IMR-90 (cell line): Measurements from ENCODE around the gene SLPI. TPM values are rescaled to one million over a fixed set of nuclear protein-coding genes. Genes with fewer than 3 reads are reported as not detected.

Experiments used
- ATAC-seq: fragments of 200-7000 bp; cut with Tn5 transposase; 2 replicates; pipeline ENCODE4 v1.9.1; 2020; ENCODE audit warnings: low read depth, mild to moderate bottlenecking, moderate library complexity
- BruUV-seq: library from RNA; stranded (reverse); fragments of 400-500 nt; replicated peaks from 2 replicates; lab custom pipeline; 2021; lab: Mats Ljungman, UMichigan
- CTCF ChIA-PET: fragments of 300-600 bp; formaldehyde crosslinking; extraction: SDS; loops from one replicate; lab custom pipeline; 2021; ENCODE audit warnings: antibody characterized with exemption; lab: Yijun Ruan, JAX
- POLR2A ChIA-PET: fragments of 300-600 bp; sonication (Branson Sonifier 250); formaldehyde crosslinking; loops from one replicate; lab custom pipeline; 2022; ENCODE audit warnings: antibody characterized with exemption; ENCODE audit not compliant: unreplicated experiment; lab: Charles Lee
- DNase-seq: peaks from one replicate; pipeline ENCODE4 v3.0.0; 2013
- H2AFZ ChIP-seq: replicated peaks from 2 replicates; pipeline ENCODE3; 2013; ENCODE audit warnings: low read length, mild to moderate bottlenecking; ENCODE audit not compliant: poor library complexity
- H2AK5ac ChIP-seq: 2 replicates; pipeline ENCODE4 v1.6.1; 2013; ENCODE audit warnings: low read depth, low read length, inconsistent platforms
- H2AK9ac ChIP-seq: replicated peaks from 2 replicates; pipeline ENCODE3; 2013; ENCODE audit warnings: mild to moderate bottlenecking, low read depth, low read length, moderate library complexity; ENCODE audit not compliant: poor library complexity
- H2BK120ac ChIP-seq: 2 replicates; pipeline ENCODE4 v1.6.1; 2013; ENCODE audit warnings: low read depth, low read length, inconsistent platforms
- H2BK15ac ChIP-seq: 3 replicates; pipeline ENCODE4 v1.6.1; 2013; ENCODE audit warnings: low read depth, low read length, inconsistent platforms
- H2BK20ac ChIP-seq: 2 replicates; pipeline ENCODE4 v1.6.1; 2013; ENCODE audit warnings: low read depth, mild to moderate bottlenecking, inconsistent platforms, low read length, moderate library complexity
- H2BK5ac ChIP-seq: 2 replicates; pipeline ENCODE4 v1.6.1; 2013; ENCODE audit warnings: mild to moderate bottlenecking, low read depth, low read length, inconsistent platforms; ENCODE audit not compliant: poor library complexity, severe bottlenecking
- H3K14ac ChIP-seq: replicated peaks from 2 replicates; pipeline ENCODE4 v1.6.1; 2013; ENCODE audit warnings: low read depth, low read length, inconsistent platforms
- H3K18ac ChIP-seq: 2 replicates; pipeline ENCODE4 v1.6.1; 2013; ENCODE audit warnings: low read depth, low read length, control low read depth
- H3K23ac ChIP-seq: 2 replicates; pipeline ENCODE4 v1.6.1; 2013; ENCODE audit warnings: low read depth, low read length, inconsistent platforms
- H3K27ac ChIP-seq: 2 replicates; pipeline ENCODE4 v1.5.1; 2013; ENCODE audit warnings: mild to moderate bottlenecking, control low read depth, low read length; ENCODE audit not compliant: insufficient read depth
- H3K27me3 ChIP-seq: 2 replicates; pipeline ENCODE4 v1.6.1; 2013; ENCODE audit warnings: low read length; ENCODE audit not compliant: control insufficient read depth, insufficient read depth
- H3K36me3 ChIP-seq: 2 replicates; pipeline ENCODE4 v1.6.1; 2013; ENCODE audit warnings: low read length, mixed read lengths; ENCODE audit not compliant: control insufficient read depth, insufficient read depth
- H3K4ac ChIP-seq: 2 replicates; pipeline ENCODE4 v1.6.1; 2013; ENCODE audit warnings: low read depth, low read length, inconsistent platforms
- H3K4me1 ChIP-seq: 2 replicates; pipeline ENCODE4 v1.6.1; 2013; ENCODE audit warnings: low read length, mixed read lengths; ENCODE audit not compliant: control insufficient read depth, insufficient read depth
- H3K4me2 ChIP-seq: 2 replicates; pipeline ENCODE4 v1.6.1; 2013; ENCODE audit warnings: low read depth, mild to moderate bottlenecking, control low read depth, low read length, moderate library complexity
- H3K4me3 ChIP-seq: 2 replicates; pipeline ENCODE4 v1.5.1; 2013; ENCODE audit warnings: low read depth, mild to moderate bottlenecking, control low read depth, low read length, moderate library complexity; ENCODE audit not compliant: insufficient read depth
- H3K56ac ChIP-seq: 2 replicates; pipeline ENCODE4 v1.6.1; 2013; ENCODE audit warnings: low read length, inconsistent platforms; ENCODE audit not compliant: insufficient read depth; ENCODE audit errors: extremely low read depth
- H3K79me1 ChIP-seq, 2 experiments: 2 replicates each; pipeline ENCODE4 v1.6.1; 2013; ENCODE audit warnings: low read length in 2 of 2, inconsistent platforms in 1 of 2, low read depth in 1 of 2
- H3K9ac ChIP-seq: 2 replicates; pipeline ENCODE4 v1.6.1; 2013; ENCODE audit warnings: low read depth, low read length, control low read depth
- H3K9me1 ChIP-seq: 2 replicates; pipeline ENCODE4 v1.6.1; 2013; ENCODE audit warnings: low read length, inconsistent platforms; ENCODE audit not compliant: insufficient read depth
- H3K9me3 ChIP-seq: 2 replicates; pipeline ENCODE4 v1.6.1; 2013; ENCODE audit warnings: low read length; ENCODE audit not compliant: control insufficient read depth, insufficient read depth
- H4K20me1 ChIP-seq: 2 replicates; pipeline ENCODE4 v1.6.1; 2013; ENCODE audit warnings: low read length, inconsistent platforms; ENCODE audit not compliant: insufficient read depth
- H4K5ac ChIP-seq: 2 replicates; pipeline ENCODE4 v1.6.1; 2013; ENCODE audit warnings: mild to moderate bottlenecking, low read depth, low read length, control low read depth
- H4K8ac ChIP-seq, 2 experiments: 2 replicates each; pipeline ENCODE4 v1.6.1; 2013; ENCODE audit warnings: low read depth in 2 of 2, low read length in 2 of 2, control low read depth in 1 of 2, inconsistent platforms in 1 of 2
- H4K91ac ChIP-seq: 2 replicates; pipeline ENCODE4 v1.6.1; 2013; ENCODE audit warnings: low read depth, low read length, inconsistent platforms; ENCODE audit not compliant: insufficient read depth
- CHD1 ChIP-seq: IDR thresholded peaks from 2 replicates; pipeline ENCODE4 v1.6.1; 2012; ENCODE audit warnings: low read depth, low read length, improper control_type of control experiment
- MAFK ChIP-seq: IDR thresholded peaks from 2 replicates; pipeline ENCODE4 v1.6.1; 2012; ENCODE audit warnings: low read depth, low read length, improper control_type of control experiment
- MXI1 ChIP-seq: IDR thresholded peaks from 2 replicates; pipeline ENCODE4 v1.6.1; 2012; ENCODE audit warnings: low read depth, mild to moderate bottlenecking, low read length, moderate library complexity, borderline replicate concordance
- NFE2L2 ChIP-seq: fragments of 150-350 bp; IDR thresholded peaks from 2 replicates; pipeline ENCODE4 v1.6.1; 2016; ENCODE audit warnings: low read depth, mild to moderate bottlenecking, low read length
- RAD21 ChIP-seq: IDR thresholded peaks from 2 replicates; pipeline ENCODE4 v1.6.1; 2012; ENCODE audit warnings: low read length, improper control_type of control experiment
- RCOR1 ChIP-seq: IDR thresholded peaks from 2 replicates; pipeline ENCODE4 v1.6.1; 2012; ENCODE audit warnings: mild to moderate bottlenecking, low read length, improper control_type of control experiment; ENCODE audit not compliant: insufficient replicate concordance
- WGBS, 2 experiments: methylation state at CpG; one replicate each; pipeline versions ENCODE4 v1.1.5 to v1.1.7; 2013; ENCODE audit warnings: missing lambda C conversion rate in 2 of 2; ENCODE audit not compliant: insufficient read length in 1 of 2; ENCODE audit errors: extremely low coverage in 2 of 2; 5-methylcytosine and 5-hydroxymethylcytosine counted together
- dilution Hi-C: fragments of 300-500 bp; cut with HindIII; formaldehyde crosslinking; loops from one replicate; pipeline ENCODE4 v1.14.3; 2018; ENCODE audit warnings: low sequenced_read_pairs; ENCODE audit not compliant: unreplicated experiment
- in situ Hi-C: fragments of 300-500 bp; cut with MboI; formaldehyde crosslinking; loops from 3 replicates; pipeline ENCODE4 v1.14.3; 2019; ENCODE audit warnings: low sequenced_read_pairs, inconsistent platforms, mixed read lengths
- intact Hi-C: fragments of 100-400 bp; cut with micrococcal nuclease; formaldehyde crosslinking; loops from 2 replicates; pipeline ENCODE4 v1.10.0; 2022
- polyA plus RNA-seq, 3 experiments: library from polyadenylated mRNA; depleted of rRNA; stranded (reverse); fragments of >200 nt; gene quantifications; 2 replicates each; pipeline ENCODE4 v1.2.3, GENCODE V29; 2012; ENCODE audit warnings: low replicate concordance in 1 of 3
- total RNA-seq: library from RNA; depleted of rRNA; stranded (reverse); fragments of >200 nt; gene quantifications from 2 replicates; pipeline ENCODE4 v1.2.3, GENCODE V29; 2012

Gene SLPI
- total and polyA plus RNA-seq, 2 of the 4 experiments (the other 2 are of a cell fraction) = not detected

DNA sequence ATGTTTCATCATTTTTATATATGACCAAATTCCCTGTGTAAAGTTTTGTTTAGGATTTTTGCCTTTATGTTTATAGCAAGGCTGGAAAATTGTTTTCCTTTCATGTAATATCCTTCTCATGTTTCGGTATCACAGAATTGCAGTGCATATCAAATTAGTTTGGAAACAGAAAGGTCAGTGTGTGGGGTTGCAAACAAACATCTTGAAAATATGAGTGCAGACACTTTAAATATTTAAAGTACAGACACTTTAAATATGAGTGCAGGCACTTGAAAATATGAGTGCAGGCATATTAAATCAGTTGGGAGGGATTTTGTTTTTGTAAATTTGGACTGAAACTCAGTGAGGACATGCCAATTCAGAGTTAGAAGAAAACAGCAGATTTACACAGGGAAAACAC, 6.5 kb downstream of the SLPI start:
- peaks cover 13% of the 10 kb centered on the region for H3K27me3 ChIP-seq
- CTCF ChIA-PET = no interaction called here
- WGBS, 2 experiments = no CpG with 5 or more reads among the region's 1 CpG

More for the DNA sequence above, 6.5 kb downstream of the SLPI start:
- Histone ChIP-seq H2AFZ (no peak overlapping the region), H3K9ac (no peak overlapping the region), H3K27ac (no peak overlapping the region), H4K5ac (no peak overlapping the region), H4K20me1 (no peaks in the 10 kb centered on the region), H3K56ac (no peak overlapping the region), H2BK120ac (no peak overlapping the region), H3K4ac (no peak overlapping the region), H2BK20ac (no peak overlapping the region), H3K4me1 (no peaks in the 10 kb centered on the region), H4K8ac (no peak overlapping the region), H3K14ac (no peak overlapping the region), H3K9me1 (no peaks in the 10 kb centered on the region), H2AK5ac (no peak overlapping the region), H3K9me3 (no peaks in the 10 kb centered on the region), H3K4me2 (no peak overlapping the region), H3K4me3 (no peak overlapping the region), H2BK5ac (no peak overlapping the region), H3K36me3 (no peaks in the 10 kb centered on the region), H4K91ac (no peak overlapping the region), H3K23ac (no peak overlapping the region), H3K18ac (no peak overlapping the region), H2BK15ac (no peak overlapping the region), H2AK9ac (no peak overlapping the region), H3K79me1 (no peaks in the 10 kb centered on the region)
- in situ Hi-C loops (no loop called here), intact Hi-C loops (no loop called here), dilution Hi-C loops (no loop called here)
- POLR2A ChIA-PET = no interaction called here
- BruUV-seq = no TSS peak
- TF ChIP-seq RAD21 (no peak), CHD1 (no peak), MAFK (no peak), RCOR1 (no peak), NFE2L2 (no peak), MXI1 (no peak)
- DNase-seq = no peak
- ATAC-seq = no peak
